HG02610 (cell line): ENCODE measurements around the gene BSN.
A peak's percentile ranks its signal among the peaks of the same experiment; 100 is the strongest.
"Not testable (repeated sequence)": the region's sequence is repeated elsewhere in the genome, so short reads cannot be mapped to it uniquely, and the experiment has no call there.

ENCODE experiments used
- ATAC-seq: cut with Tn5 transposase; IDR thresholded peaks from one replicate; pipeline ENCODE4 v1.9.1; 2021; ENCODE audit warnings: mild to moderate bottlenecking, moderate library complexity; ENCODE audit not compliant: unreplicated experiment

BSN gene

DNA sequence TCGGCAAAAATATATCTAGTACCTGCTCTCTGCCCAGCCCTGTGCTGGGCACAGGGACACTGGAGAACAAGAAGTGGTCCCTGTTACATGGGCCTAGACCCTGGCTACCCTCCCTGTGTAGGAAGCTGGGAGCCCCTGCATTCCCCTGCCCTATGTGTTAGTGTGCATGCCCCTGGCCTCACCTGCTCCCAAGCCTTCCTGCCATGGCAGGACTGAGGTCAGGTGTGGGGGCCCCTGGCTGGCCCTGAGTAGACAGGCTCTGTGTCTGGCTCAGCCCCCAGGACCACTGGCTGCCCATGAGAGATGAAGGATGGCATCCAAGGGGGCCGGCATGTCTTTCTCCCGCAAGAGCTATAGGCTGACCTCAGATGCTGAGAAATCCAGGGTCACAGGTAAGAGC, 136.6 kb downstream of the BSN start:
- ATAC-seq = not testable (repeated sequence)

DNA sequence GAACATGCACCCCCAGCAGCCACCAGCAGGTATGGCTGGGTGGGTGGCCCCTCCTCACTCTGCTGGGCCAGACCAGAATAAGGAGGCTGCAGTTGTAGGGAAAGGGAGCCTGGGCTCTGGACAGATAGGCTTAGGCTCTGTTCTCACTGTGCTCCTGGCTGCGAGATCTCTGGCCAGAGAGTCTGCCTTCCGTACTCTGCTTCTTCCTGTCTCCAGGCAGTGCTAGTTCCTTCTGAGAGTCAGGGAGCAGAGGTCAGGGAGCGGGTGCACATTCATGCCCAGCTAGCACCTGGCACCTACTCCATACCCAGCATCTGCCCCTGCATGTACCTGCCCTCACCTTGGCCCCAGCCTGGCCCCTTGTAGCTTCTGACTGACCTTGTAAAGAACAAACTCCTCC, 137.2 kb downstream of the BSN start:
- ATAC-seq = not testable (repeated sequence)

DNA sequence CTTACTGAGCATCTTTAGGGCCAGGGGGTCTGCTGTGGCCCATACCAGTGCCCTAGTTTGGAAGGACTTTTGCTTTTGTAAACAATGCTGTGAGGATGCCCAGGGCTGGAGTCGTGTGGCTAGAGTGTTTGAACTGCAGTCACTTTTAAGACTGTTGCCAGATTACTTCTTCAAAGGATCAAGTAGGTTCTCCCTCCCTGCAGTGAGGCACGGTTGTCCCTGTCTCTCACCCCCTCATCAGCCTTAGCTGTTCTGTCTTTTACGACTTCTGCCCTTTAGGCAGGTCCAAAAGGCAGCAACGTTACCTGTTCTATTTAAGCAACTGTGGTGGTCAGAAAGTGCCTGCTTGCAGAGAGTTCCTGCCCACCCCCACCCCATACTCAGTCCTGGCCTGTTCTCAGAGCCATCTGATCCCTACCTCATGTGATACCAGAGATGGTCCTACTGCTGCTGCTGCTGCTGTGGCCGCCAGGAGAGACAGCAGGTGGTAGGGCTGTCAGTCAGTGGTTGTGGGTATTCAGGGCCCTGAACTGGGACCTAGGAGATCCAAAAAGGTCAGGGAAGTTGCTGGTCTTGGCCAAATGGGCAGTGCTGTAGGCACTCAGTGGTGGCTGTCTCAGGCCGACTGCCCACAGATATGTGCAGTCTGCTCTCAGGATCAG, 140.3 kb downstream of the BSN start:
- not testable (repeated sequence) for ATAC-seq

DNA sequence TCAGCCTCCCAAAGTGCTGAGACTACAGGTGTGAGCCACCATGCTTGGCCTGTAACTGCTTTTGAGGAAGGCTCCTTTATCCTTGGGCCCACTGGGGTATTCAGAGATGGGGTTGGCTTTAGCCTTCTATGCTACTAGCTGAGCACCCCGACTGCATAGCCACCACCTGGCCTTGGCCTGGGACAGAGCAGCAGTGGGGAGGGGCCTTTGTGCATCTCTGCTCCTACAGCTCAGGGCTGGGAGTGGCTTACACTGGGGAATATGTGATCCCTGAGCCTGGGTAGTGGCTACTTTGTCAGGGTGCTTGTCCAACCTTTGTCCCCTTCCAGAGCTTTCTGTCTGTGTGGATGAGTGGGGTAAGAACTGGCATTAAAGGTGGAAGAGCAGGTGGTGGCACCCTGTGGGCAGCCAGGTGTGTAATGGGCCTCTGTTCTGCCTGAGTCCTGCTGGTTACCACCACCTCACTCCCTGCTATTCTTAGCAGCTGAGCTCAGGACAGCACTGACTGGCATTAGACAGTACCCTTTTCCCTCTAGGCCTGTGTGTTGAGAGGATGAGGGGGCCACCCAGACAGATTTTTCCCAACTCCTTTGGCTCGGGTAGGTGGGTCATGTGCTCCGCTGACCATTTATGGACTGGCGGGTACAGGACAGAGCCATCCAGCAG, 141.2 kb downstream of the BSN start:
- not testable (repeated sequence) for ATAC-seq

DNA sequence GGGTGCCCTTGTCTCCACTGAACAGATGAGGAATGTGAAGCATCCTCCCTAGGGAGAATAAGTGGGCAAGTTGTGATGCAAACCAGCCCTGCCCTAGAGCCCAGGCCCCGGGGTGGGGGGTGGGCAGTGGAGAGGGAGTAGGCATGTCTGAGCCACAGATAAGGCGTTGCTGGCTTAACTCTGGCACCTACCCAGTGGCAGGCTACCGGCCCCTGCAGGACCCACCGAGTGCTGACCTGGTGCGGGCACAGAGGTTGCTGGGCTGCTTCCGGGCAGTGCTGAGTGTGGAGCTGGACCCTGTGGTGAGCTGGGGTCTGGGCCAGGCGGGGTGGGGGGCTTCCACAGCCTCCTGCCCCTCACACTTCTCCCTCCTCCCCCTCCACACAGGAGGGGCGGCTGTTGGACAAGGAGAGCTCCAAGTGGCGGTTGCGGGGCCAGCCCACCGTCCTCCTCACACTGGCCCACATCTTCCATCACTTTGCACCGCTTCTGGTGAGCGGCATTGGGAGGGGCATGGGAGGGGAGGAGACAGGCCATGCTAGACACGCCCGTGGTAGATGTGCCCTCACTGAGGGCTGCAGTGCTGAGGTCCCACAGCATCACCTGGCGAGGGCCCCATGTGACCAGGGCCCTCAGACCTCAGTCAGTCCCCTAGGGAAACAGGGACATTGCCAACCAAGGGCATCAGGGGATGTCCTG, 145.2 kb downstream of the BSN start:
- ATAC-seq = no peak

DNA sequence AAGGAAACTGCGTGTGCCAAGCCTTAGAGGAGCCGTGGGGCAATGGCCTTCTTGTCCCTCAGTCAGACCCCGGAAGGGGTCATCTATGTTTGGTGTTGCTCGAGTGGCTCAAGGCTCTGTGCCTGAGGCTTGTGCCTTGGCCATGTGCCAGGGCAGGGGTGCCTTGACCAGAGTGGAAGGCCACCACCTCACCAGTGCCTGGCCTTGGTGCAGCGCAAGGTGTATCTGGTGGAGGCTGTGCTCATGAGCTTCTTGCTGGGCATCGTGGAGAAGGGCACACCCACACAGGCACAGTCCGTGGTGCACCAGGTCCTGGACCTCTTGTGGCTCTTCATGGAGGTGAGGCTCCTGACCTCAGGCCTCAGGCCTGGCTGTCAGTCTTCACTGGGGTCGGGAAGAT, 145.7 kb downstream of the BSN start:
- no peak for ATAC-seq

DNA sequence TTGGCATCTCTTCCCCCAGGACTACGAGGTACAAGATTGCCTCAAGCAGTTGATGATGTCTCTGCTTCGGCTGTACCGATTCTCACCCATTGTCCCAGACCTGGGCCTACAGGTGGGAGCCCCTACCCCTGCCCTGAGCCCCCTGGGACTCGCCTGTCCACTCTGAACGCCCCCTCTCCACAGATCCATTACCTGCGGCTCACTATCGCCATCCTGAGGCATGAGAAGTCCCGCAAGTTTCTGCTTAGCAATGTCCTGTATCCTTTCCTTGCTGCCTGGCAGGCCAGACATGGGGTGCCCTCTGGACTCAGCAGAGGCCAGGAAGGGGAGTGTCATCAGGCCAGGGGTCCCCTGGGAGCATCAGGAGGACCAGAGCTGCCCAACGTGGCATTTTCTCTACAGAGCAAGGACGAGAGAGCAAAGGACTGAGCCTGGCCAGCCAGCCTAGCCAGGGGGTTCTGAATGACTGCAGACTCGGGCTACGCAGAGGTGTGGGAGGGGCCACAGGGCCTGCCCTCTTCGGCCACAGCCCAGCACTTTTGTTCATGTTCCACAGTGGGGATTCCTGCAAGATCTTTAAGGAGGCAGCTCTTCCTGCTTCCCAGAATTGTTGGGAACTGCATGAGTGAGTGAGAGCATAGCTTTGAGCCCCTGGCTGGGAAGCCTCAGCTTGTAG, 146.3 kb downstream of the BSN start:
- no peak for ATAC-seq

DNA sequence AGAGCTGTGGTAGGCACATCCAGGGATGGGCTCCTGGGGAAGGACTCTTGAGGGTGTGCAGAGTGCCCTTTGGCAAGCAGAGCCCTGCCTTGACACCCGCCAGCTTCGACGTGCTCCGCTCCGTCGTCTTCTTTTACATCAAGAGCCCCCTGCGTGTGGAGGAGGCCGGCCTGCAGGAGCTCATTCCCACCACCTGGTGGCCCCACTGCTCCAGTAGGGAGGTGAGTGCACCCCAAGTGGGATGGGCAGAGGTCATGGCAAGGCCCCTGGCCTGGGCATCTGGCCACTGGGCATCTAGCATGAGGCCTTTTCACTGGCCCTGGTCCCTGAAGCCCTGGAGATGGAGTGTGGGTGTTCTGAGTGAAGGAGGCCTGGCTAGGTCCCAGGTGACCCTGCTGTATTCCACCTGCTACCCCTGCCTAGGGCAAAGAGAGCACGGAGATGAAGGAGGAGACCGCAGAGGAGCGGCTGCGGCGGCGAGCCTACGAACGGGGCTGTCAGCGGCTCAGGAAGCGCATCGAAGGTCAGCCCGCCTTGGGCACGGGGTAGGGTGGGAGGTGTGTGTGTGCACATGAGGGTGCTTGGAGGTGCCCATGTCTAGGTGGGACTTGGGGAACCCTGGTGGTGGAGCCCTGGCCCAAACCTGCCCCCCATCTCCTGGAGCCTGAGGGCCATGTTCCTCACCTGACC, 147.3 kb downstream of the BSN start:
- ATAC-seq = no peak

DNA sequence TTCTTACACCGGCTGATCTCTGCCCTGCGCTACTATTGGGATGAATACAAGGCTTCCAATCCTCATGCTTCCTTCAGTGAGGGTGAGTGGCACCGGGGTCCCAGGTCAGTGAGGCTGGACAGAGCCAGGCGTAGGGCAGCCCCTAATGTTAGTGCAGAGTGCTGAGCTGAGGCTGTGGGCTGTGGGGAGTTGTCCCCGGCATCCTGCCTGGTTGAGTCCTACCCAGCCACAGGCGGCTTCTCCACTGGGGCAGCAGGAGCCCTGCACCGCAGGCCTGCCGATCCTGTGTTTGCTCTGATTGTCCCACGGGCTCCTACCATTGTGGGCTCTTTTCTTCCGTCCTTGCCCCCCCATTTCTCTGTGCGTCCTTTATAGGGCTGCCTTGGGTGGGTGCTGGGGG, 148.4 kb downstream of the BSN start:
- ATAC-seq = no peak

DNA sequence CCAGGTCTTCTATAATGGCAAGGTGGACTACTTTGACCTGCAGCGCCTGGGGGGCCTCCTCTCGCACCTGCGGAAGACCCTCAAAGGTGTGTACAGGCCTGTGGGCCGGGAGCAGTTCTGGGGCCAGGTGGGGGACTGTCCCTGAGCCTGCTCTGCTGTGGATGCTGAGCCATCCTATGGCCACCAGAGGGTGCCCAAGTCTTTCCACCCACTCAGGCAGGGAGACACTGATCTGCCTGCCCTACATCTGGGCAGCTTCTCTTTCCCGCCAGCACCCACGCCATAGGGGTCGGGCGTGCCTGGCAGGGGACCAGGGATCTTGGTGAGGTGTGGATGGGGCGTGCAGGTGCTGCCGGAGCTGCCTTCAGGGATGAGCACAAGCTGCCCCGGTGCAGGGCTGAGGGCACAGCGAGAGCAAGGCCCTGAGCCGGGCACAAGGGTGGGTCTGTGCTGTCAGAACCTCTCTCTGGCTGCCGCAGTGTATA, 149.2 kb downstream of the BSN start:
- peak; percentile 76 for ATAC-seq

DNA sequence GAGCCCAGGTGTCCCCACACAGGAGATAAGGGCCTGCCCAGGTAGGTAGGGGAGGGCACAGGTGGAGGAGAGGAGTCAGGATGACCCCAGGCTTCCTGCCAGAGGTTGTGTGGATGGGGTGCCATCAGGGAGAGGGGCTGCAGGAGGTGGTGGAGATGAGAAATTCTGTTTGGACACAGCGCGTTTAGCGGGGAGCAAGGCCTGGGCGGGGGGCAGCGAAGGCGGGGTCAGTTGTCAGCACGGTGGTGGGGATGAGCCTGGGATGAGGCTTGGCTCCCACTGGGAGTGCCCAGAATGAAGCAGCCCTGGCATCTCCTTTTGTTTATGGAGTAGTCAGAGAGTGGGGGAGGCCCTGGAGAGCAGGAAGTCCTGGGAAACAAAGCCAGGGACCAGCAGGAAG, 149.7 kb downstream of the BSN start:
- ATAC-seq = no peak

DNA sequence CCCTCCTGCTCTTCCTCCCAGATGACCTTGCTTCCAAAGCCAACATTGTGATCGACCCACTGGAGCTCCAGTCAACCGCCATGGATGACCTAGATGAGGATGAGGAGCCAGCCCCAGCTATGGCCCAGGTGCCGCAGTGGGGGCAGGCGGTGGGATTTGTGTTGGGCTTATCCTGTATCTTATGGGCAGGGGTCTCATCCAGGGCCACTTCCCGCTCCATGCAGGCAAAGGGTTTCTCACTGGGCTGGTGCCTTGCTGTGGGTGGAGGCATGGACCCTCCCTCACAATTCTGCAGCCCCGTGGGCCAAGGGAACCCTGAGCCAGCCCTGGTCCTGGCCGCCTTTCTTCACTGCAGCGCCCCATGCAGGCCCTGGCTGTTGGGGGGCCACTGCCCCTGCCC, 150.4 kb downstream of the BSN start:
- no peak for ATAC-seq

DNA sequence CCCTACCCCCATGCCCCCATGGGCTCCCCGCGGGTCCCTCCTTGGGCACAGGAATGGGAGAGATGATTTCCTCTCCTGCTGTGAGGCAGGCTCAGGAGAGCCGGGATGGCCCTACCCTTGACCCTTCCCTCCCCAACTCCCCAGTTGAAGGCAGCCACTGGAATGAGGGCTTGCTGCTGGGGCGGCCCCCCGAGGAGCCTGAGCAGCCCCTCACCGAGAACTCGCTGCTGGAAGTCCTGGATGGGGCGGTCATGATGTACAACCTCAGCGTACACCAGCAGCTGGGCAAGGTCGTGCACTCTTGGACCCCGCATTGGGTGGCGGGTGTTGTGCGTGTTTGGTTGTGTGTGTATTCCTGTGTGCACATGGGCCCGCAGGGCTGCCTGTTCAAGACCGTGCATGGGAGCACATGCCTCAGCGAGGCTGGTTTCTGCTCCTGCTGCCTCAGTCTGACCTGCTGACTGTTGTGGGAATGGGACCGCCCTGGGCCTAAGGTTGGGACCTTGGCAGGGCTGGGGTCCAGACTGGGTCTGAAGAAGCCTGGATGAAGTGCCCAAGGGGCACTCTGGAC, 151.2 kb downstream of the BSN start:
- no peak for ATAC-seq

DNA sequence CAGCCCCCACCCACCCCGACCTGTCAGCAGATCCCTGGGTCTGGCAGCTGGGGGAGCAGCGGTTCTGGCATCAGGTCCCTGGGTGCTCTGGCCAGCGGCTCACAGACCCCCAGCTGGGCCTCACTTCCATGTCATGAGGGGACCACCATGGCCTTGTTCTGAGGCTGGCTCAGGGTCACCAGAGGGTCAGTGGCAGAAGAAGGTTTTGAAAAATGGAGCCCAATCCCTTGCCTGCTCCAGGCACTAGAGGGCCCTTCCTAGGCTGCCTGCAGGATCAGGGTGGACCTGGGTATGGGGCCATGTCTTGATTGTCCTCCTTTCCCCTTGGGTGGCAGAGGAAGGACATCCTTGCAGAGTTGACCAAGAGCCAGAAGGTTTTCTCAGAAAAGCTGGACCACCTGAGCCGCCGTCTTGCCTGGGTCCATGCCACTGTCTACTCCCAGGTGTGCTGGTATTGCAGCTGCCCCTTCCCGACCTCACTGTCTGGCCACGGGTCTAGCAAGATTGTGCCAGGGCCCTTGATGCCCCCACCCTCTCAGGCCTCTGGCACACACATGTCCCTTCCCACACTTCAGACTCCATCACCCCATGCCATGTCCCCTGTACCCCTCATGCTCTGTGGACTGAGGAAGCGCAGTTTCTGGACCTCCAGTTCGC, 152.3 kb downstream of the BSN start:
- no peak for ATAC-seq

DNA sequence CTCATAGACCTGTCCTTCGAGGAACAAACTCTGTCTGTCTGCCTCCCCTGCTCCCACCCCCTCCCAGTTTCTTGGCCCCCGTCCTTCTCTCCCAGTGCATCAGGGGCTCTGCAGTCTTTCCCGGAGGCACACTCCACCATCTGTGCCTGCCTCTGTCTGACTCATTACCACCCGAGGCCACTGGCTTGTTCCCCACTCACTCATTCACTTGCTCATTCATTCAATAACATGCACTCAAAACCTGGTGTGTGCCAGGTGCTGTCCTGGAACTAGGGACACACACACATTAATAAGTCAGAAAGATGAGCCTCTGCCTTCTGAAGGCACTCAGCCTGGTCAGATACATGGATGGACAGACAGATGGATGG, 152.8 kb downstream of the BSN start:
- ATAC-seq = no peak

DNA sequence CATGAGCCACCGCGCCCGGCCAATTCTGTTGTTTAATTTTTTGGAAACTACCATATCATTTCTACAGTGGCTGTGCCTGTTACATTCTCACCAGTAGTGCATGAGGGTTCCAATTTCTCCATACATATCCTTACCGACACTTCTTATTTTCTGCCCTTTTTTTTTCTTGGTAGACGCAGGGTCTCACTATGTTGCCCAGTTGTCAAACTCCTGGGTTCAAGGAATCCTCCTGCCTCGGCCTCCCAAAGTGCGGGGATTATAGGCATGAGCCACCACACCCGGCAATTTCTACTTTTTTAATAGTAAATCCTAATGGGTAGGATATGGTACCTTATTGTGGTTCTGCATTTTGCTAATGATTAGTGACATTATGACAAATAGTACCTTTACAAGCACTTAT, 155.6 kb downstream of the BSN start:
- no peak for ATAC-seq

DNA sequence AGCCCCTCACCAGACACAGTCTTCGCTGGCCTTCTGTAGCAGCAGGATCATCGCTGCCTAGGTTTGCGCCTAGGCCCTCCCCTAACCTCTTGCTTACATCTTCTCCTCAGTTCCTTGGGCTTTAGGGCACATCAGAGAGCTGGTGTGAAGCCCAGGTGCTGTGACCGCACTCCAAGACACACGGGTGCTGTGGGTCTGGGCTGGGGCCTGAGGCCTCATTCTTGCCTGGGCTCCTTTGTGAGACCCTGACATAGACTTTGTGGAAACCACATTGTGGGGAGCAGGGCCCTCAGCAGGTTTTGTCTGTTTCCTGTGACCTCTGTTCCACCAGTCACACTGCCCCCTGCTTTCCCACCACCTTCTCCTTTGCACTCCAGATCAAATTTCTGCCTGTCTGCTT, 157.2 kb downstream of the BSN start:
- no peak for ATAC-seq

DNA sequence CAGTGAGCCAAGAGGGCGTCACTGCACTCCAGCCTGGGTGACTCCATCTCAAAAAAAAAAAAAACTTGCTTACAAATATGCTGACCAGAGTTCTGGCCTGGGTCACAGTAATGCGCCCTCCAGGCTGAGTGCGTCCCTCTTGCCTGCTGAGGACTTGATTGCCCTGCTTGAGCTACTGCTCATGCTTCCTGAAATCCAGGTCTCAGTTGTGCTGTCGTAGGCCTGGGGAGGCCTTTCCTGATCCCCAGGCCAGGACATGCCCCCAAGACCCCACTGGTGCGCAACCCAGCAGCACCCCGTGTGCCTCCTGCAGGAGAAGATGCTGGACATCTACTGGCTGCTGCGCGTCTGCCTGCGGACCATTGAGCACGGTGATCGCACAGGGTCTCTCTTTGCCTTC, 157.9 kb downstream of the BSN start:
- ATAC-seq = no peak

DNA sequence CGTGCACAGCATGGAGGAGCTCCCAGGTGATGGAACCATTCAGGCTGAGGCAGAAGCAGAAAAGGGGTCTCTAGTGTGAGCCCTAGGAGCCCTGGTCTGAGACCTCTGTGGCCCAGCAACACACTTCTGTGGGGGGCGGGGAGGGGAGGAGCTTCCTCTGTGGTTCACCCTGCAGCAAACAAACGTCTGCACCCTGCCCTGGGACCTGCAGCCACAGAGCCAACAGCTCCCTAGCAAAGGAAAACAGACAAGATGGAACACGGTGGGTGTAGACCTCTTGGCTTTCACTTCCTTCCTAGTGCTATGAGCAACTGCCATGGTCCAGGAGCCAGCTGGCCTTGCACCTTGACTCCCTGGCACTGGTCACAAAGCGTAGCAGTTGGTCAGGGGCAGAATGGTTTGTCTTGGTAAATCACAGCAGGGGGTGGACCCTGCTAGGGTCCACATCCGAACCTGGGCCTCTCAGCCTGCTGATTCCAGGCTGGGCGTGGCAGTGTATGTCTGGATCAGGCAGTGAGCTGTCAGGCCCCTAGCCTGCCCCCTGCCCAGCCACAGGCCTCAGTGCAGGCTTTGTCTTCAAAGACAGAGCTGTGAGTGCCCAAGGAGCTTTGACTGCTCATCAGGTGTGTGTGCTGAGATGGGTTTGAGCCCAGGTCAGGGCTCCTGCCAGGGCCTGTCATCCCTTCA, 158.5 kb downstream of the BSN start:
- no peak for ATAC-seq
